GM23248 (cell line): Measurements from ENCODE around the gene CDH13. TPM values are rescaled to one million over a fixed set of nuclear protein-coding genes. Genes with fewer than 3 reads are reported as not detected.

Experiments used
- DNase-seq: peaks from one replicate; pipeline ENCODE4 v3.0.0-alpha.2; 2015
- H2AFZ ChIP-seq: fragments of 200-600 bp; sonication (generic); 2 replicates; pipeline ENCODE4 v1.6.1; 2016; ENCODE audit warnings: antibody characterized with exemption
- H3F3A ChIP-seq: fragments of 200-600 bp; sonication (generic); 2 replicates; pipeline ENCODE4 v1.6.1; 2016; ENCODE audit warnings: mild to moderate bottlenecking, antibody characterized with exemption, mixed run types; ENCODE audit not compliant: insufficient read depth
- H3K27ac ChIP-seq: fragments of 200-600 bp; sonication (generic); 2 replicates; pipeline ENCODE4 v1.5.1; 2016; ENCODE audit warnings: mild to moderate bottlenecking
- H3K27me3 ChIP-seq: fragments of 200-600 bp; sonication (generic); replicated peaks from 2 replicates; pipeline ENCODE4 v1.6.1; 2016; ENCODE audit warnings: mild to moderate bottlenecking; ENCODE audit not compliant: insufficient read depth
- H3K36me3 ChIP-seq: fragments of 200-600 bp; sonication (generic); 2 replicates; pipeline ENCODE4 v1.6.1; 2016; ENCODE audit warnings: low read depth, mild to moderate bottlenecking
- H3K4me1 ChIP-seq: fragments of 200-600 bp; sonication (generic); 2 replicates; pipeline ENCODE4 v1.6.1; 2016; ENCODE audit warnings: mild to moderate bottlenecking; ENCODE audit not compliant: insufficient read depth
- H3K4me2 ChIP-seq: fragments of 200-600 bp; sonication (generic); one replicate; pipeline ENCODE4 v1.6.1; 2016; ENCODE audit warnings: mild to moderate bottlenecking; ENCODE audit not compliant: unreplicated experiment
- H3K4me3 ChIP-seq: fragments of 200-600 bp; sonication (generic); 2 replicates; pipeline ENCODE4 v1.5.1; 2016; ENCODE audit warnings: mild to moderate bottlenecking
- H3K79me2 ChIP-seq: fragments of 200-600 bp; sonication (generic); 2 replicates; pipeline ENCODE4 v1.6.1; 2016; ENCODE audit warnings: mild to moderate bottlenecking; ENCODE audit not compliant: insufficient read depth
- H3K9ac ChIP-seq: fragments of 200-600 bp; sonication (generic); 2 replicates; pipeline ENCODE4 v1.6.1; 2016; ENCODE audit warnings: mild to moderate bottlenecking
- H3K9me2 ChIP-seq: fragments of 200-600 bp; sonication (generic); 2 replicates; pipeline ENCODE4 v1.6.1; 2016; ENCODE audit warnings: mixed run types, mild to moderate bottlenecking, moderate library complexity; ENCODE audit not compliant: insufficient read depth
- H3K9me3 ChIP-seq: fragments of 200-600 bp; sonication (generic); one replicate; pipeline ENCODE4 v1.6.1; 2017; ENCODE audit warnings: low read depth
- H4K20me1 ChIP-seq: fragments of 200-600 bp; sonication (generic); 2 replicates; pipeline ENCODE4 v1.6.0; 2016; ENCODE audit not compliant: insufficient read depth
- EZH2 ChIP-seq: fragments of 200-600 bp; sonication (generic); IDR thresholded peaks from 2 replicates; pipeline ENCODE4 v1.6.1; 2018; ENCODE audit warnings: antibody characterized with exemption, mild to moderate bottlenecking; ENCODE audit not compliant: insufficient read depth, poor library complexity, severe bottlenecking
- EZH2phosphoT487 ChIP-seq: fragments of 200-600 bp; sonication (generic); IDR thresholded peaks from 2 replicates; pipeline ENCODE4 v1.6.1; 2018; ENCODE audit warnings: antibody characterized with exemption, moderate library complexity, mild to moderate bottlenecking, low read depth; ENCODE audit not compliant: insufficient read depth
- WGBS, 2 experiments: methylation state at CpG; one replicate each; pipeline ENCODE4 v1.1.6; 2015 to 2017; ENCODE audit warnings: low lambda C conversion rate in 2 of 2, low coverage in 1 of 2; ENCODE audit errors: missing lambda C conversion rate in 2 of 2; 5-methylcytosine and 5-hydroxymethylcytosine counted together
- in situ Hi-C: fragments of 300-500 bp; cut with MboI; formaldehyde crosslinking; loops from 2 replicates; pipeline ENCODE4 v1.15.0; 2020
- polyA plus RNA-seq: library from polyadenylated mRNA; unstranded; fragments of >200 nt; fragmentation: Nextera tagmentation; extraction: Ambion mirVana; gene quantifications from 2 replicates; pipeline ENCODE4 v1.2.1, GENCODE V29; 2016
- total RNA-seq: library from RNA; depleted of rRNA; stranded (reverse); fragments of >200 nt; shearing (Covaris generic); gene quantifications from 2 replicates; pipeline ENCODE4 v1.2.3, GENCODE V29; 2014

Gene CDH13
- total and polyA plus RNA-seq, 2 experiments from 2014 or later: 51.0 to 52.8 TPM

DNA sequence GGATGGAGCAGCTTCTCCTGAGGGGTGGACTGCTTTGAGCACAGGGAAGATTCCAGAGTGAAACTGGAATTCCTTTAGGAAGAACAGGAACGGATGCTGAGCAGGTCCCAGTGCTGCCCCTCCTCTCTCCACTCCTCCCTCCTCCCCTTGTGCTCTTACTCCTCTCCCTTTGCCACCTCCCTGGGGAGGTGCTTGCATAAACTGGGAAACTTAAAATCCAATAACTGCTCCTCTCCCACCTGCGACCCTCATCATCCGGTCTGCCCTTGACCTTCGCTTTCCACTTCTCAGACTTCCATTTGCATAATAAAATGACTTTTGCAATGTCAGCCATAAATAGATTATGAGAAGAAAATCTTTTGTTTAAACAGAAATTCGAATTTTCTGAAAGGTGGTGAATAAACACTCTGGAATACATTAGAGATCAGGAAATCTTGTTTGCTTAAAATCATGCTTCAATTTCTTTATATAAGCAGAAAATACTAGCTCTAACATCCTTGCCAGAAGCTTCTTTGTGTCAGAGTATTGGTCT lies 1204.8 kb downstream of the CDH13 start:
- Histone ChIP-seq H3K4me3 (no peak overlapping the region), H3K9me3 (no peaks in the 10 kb centered on the region), H3K9me2 (no peaks in the 10 kb centered on the region), H3K36me3 (no peaks in the 10 kb centered on the region), H3K9ac (no peak overlapping the region), H3K27me3 (no peaks in the 10 kb centered on the region), H3K4me2 (no peak overlapping the region), H3F3A (no peaks in the 10 kb centered on the region), H3K79me2 (no peaks in the 10 kb centered on the region), H3K27ac (no peak overlapping the region), H2AFZ (no peak overlapping the region), H3K4me1 (peaks cover 6% of the 10 kb centered on the region; the same call in 1 of the 2 replicates), H4K20me1 (no peaks in the 10 kb centered on the region)
- TF ChIP-seq EZH2 (no peak), EZH2phosphoT487 (no peak)
- WGBS, 2 experiments: 71 to 73% methylated on average over 5 of the region's 5 CpGs
- DNase-seq: no peak
- in situ Hi-C loops: no loop called here

DNA sequence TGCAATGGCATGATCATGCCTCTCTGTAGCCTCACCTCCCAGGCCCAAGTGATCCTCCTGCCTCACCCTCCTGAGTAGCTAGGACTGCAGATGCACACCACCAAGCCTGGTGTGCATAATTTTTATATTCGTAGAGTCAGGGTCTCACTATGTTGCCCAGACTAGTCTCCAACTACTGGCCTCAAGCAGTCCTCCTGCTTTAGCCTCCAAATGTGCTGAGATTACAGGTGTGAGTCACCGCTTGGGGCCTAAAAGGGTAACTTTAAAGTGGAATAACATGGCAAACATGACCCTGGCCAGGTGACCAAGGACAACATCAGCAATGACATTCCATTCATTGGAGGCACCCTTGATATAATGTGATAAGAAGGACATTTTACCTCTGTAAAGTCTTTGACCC lies 1207.2 kb downstream of the CDH13 start:
- H3K9me3 ChIP-seq: no peaks in the 10 kb centered on the region
- H3K4me1 ChIP-seq: peaks cover 6% of the 10 kb centered on the region; the same call in 1 of the 2 replicates
- no peaks in the 10 kb centered on the region for H3K79me2 ChIP-seq
- no peak overlapping the region for H3K4me3 ChIP-seq
- 75 to 80% methylated on average over 2 of the region's 2 CpGs for WGBS, 2 experiments
- no peak overlapping the region for H3K27ac ChIP-seq
- no peak overlapping the region for H3K9ac ChIP-seq
- no peak overlapping the region for H2AFZ ChIP-seq
- DNase-seq: no peak
- no peaks in the 10 kb centered on the region for H3K27me3 ChIP-seq
- no peaks in the 10 kb centered on the region for H3K9me2 ChIP-seq
- H3F3A ChIP-seq: no peaks in the 10 kb centered on the region
- no peaks in the 10 kb centered on the region for H4K20me1 ChIP-seq
- H3K36me3 ChIP-seq: no peaks in the 10 kb centered on the region
- no peak for TF ChIP-seq EZH2
- TF ChIP-seq EZH2phosphoT487: no peak
- in situ Hi-C loops: no loop called here
- H3K4me2 ChIP-seq: no peak overlapping the region

DNA sequence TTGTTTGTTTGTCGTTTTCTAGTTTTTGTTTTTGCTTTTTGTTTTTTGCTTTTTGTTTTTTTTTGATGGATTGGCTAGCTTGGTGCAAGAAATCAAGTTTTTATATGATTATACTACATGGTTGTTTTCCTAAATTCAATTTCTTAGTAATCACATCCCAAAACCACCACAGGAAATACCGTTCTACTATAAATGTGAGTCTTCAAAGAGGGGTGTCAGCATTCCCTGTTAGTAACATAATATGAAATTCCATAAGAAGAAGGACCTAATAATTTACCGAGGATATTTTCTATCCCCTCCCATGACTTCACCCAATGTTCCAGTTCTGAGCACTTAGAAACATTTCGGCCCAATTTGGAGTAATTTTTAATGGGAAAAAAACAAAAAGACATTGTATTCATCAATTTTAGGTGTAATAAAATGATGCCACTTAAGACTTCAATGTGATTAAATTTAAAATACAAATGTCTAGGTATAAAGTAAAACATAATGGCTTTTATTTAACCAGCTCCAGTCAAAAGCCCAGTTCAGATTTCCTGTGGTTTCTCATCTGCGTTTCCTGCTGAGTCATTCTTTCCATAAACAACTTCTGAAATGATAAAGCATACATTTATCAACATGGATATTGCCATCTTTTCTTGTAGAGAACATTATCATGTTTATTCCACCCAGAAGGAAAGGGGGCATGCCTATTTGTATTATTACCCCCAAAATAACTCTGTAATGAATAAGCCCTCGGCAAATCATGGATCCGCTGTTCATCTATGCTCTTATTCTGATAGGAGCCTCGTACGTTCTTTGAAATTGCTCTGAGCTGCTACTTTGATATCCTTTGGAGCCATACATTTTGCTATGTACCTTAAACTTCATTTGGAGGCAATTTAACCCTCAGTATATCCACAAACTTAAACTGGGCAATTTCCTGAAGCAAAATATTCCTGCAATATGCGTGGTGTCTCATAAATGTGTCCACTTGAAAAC lies 1209.1 kb downstream of the CDH13 start:
- no peak overlapping the region for H3K4me2 ChIP-seq
- WGBS, 2 experiments: 71% methylated on average over 10 of the region's 10 CpGs

DNA sequence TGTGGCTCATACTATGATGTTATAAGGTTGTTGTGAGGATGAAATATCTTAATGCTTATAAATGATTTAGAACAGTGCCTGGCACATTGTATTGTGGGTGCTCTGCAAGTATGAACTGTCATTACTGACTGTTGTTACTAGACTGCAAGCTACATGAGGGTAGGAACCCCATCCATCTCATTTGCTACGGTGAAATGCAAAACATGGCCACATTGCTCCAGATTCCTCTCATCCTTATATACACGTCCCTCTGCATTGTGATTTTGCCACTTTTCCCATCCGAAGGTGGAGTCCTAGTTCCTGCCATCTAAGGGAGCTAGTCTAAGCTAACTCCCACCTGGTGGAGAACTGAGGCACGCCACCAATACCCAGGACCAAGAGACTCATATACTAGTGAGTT lies 1210.8 kb downstream of the CDH13 start:
- Histone ChIP-seq H3K27me3 (peaks cover 11% of the 10 kb centered on the region), H3K4me2 (no peak overlapping the region), H3F3A (no peaks in the 10 kb centered on the region), H3K4me3 (no peak overlapping the region), H4K20me1 (no peaks in the 10 kb centered on the region), H3K4me1 (peaks cover 6% of the 10 kb centered on the region; the same call in 1 of the 2 replicates), H3K27ac (no peak overlapping the region), H3K36me3 (no peaks in the 10 kb centered on the region), H3K9me3 (no peaks in the 10 kb centered on the region), H3K9me2 (no peaks in the 10 kb centered on the region), H2AFZ (no peak overlapping the region), H3K9ac (no peak overlapping the region), H3K79me2 (no peaks in the 10 kb centered on the region)
- WGBS, 2 experiments: 71 to 79% methylated on average over 4 of the region's 4 CpGs
- no peak for DNase-seq
- TF ChIP-seq EZH2 (no peak), EZH2phosphoT487 (no peak)
- in situ Hi-C loops: no loop called here

More for the DNA sequence above, 1209.1 kb downstream of the CDH13 start:
- Histone ChIP-seq H3K9ac (no peak overlapping the region), H3K36me3 (no peaks in the 10 kb centered on the region), H3K4me3 (no peak overlapping the region), H3K27me3 (peaks cover 11% of the 10 kb centered on the region), H3K9me2 (no peaks in the 10 kb centered on the region), H3K9me3 (no peaks in the 10 kb centered on the region), H4K20me1 (no peaks in the 10 kb centered on the region), H3F3A (no peaks in the 10 kb centered on the region), H3K4me1 (peaks cover 6% of the 10 kb centered on the region; the same call in 1 of the 2 replicates), H2AFZ (no peak overlapping the region), H3K27ac (no peak overlapping the region), H3K79me2 (no peaks in the 10 kb centered on the region)
- in situ Hi-C loops: no loop called here
- TF ChIP-seq EZH2phosphoT487: no peak
- no peak for TF ChIP-seq EZH2
- peak; percentile 77 for DNase-seq
